HG03342 (cell line): ENCODE results near the gene CPNE6.

Experiments used
- ATAC-seq: cut with Tn5 transposase; IDR thresholded peaks from one replicate; pipeline ENCODE4 v1.9.1; 2021; ENCODE audit warnings: mild to moderate bottlenecking, moderate library complexity; ENCODE audit not compliant: unreplicated experiment

CPNE6 gene

GRCh38 chr14:24126939-24127338 is 55.6 kb downstream of the CPNE6 start:
- no peak for ATAC-seq

- ATAC-seq, result no peak
Measured at GRCh38 chr14:24127673-24128072, 56.3 kb downstream of the CPNE6 start.
